Mammary epithelial cell (primary cell): ENCODE measurements around the gene EXOC6B.

Experiments
- CTCF ChIP-seq, 2 donors: IDR thresholded peaks in 1 of 2; conservative IDR thresholded peaks in 1 of 2; 2 replicates each; pipeline ENCODE4 v1.5.1; 2011 to 2012; ENCODE audit warnings: inconsistent platforms in 2 of 2, low read length in 2 of 2, mild to moderate bottlenecking in 2 of 2, control low read depth in 1 of 2, low read depth in 1 of 2; ENCODE audit not compliant: insufficient read depth in 1 of 2; ENCODE audit errors: extremely low read depth in 1 of 2
- EZH2 ChIP-seq: IDR thresholded peaks from 2 replicates; pipeline ENCODE4 v1.6.1; 2012; ENCODE audit warnings: low read length, inconsistent platforms, borderline replicate concordance

- TF ChIP-seq EZH2, result no peak
- no peak for TF ChIP-seq CTCF (conservative IDR thresholded peaks at IDR 0.05 in 1 of 2, IDR thresholded peaks at IDR 0.05 in 1 of 2; ENCODE audit: extremely low read depth in 1 of 2, insufficient read depth in 1 of 2, low read depth in 1 of 2, low read length in 2 of 2)
Observed at GRCh38 chr2:72148837-72149555, 676.8 kb downstream of the EXOC6B start.
